Endothelial cell of umbilical vein (primary cell): ENCODE measurements around the gene C16orf87. TPM values are rescaled to one million over a fixed set of nuclear protein-coding genes. Genes with fewer than 3 reads are reported as not detected.
A peak's percentile ranks its signal among the peaks of the same experiment; 100 is the strongest.

Experiments
- BruUV-seq: library from RNA; stranded (reverse); fragments of 400-500 nt; replicated peaks from 2 replicates; lab custom pipeline; 2021; lab: Mats Ljungman, UMichigan
- CTCF ChIA-PET: fragments of 300-600, 350-600 bp; sonication (Branson Sonifier 250); formaldehyde crosslinking; loops from one replicate; lab custom pipeline; 2021; ENCODE audit warnings: antibody characterized with exemption, inconsistent platforms; lab: Charles Lee
- POLR2A ChIA-PET: fragments of 300-600, 350-600 bp; sonication (Branson Sonifier 250); formaldehyde crosslinking; loops from one replicate; lab custom pipeline; 2021; ENCODE audit warnings: antibody characterized with exemption, inconsistent platforms; lab: Charles Lee
- DNase-seq: peaks from one replicate; pipeline ENCODE4 v3.0.0-alpha.2; 2011; ENCODE audit warnings: low read depth, low spot score
- FAIRE-seq: peaks from 2 replicates; lab custom pipeline; 2011; peaks lifted over from hg19 to GRCh38; lab: Jason Lieb, UNC
- H2AFZ ChIP-seq: 2 replicates; pipeline ENCODE4 v1.6.0; 2012; ENCODE audit warnings: low read depth, low read length, control low read depth, inconsistent platforms
- H3K27ac ChIP-seq: 2 replicates; pipeline ENCODE4 v1.5.1; 2011; ENCODE audit warnings: low read depth, mild to moderate bottlenecking, control low read depth, low read length, moderate library complexity; ENCODE audit not compliant: insufficient read depth
- H3K27me3 ChIP-seq, 2 experiments: 2 replicates each; pipeline versions ENCODE4 v1.6.0 to v1.6.1; 2011; ENCODE audit warnings: low read length in 2 of 2, mixed read lengths in 1 of 2; ENCODE audit not compliant: control insufficient read depth in 2 of 2, insufficient read depth in 2 of 2
- H3K36me3 ChIP-seq, 2 experiments: 2 replicates in 1 of 2; 3 replicates in 1 of 2; pipeline ENCODE4 v1.5.1; 2011; ENCODE audit warnings: low read length in 2 of 2, mild to moderate bottlenecking in 1 of 2, moderate library complexity in 1 of 2; ENCODE audit not compliant: control insufficient read depth in 2 of 2, insufficient read depth in 2 of 2; ENCODE audit errors: extremely low read depth in 1 of 2
- H3K4me1 ChIP-seq: 3 replicates; pipeline ENCODE4 v1.5.1; 2011; ENCODE audit warnings: mild to moderate bottlenecking, low read length; ENCODE audit not compliant: control insufficient read depth, insufficient read depth; ENCODE audit errors: extremely low read depth
- H3K4me2 ChIP-seq: 2 replicates; pipeline ENCODE4 v1.6.1; 2011; ENCODE audit warnings: low read length, control low read depth, mixed read lengths; ENCODE audit not compliant: insufficient read depth
- H3K4me3 ChIP-seq, 3 experiments: fragments of 200-600 bp in 1 of 3; sonication (generic), shearing (Covaris generic) in 1 of 3; replicated peaks in 1 of 3; 2 replicates each; pipeline ENCODE4 v1.5.1; 2011 to 2016; ENCODE audit warnings: control low read depth in 3 of 3, low read length in 3 of 3, mild to moderate bottlenecking in 2 of 3, inconsistent platforms in 1 of 3, low read depth in 1 of 3, moderate library complexity in 1 of 3; ENCODE audit not compliant: insufficient read depth in 1 of 3
- H3K79me2 ChIP-seq: 2 replicates; pipeline ENCODE4 v1.6.0; 2012; ENCODE audit warnings: low read length, inconsistent platforms; ENCODE audit not compliant: control insufficient read depth, insufficient read depth
- H3K9ac ChIP-seq: replicated peaks from 2 replicates; pipeline ENCODE3; 2011; ENCODE audit warnings: low read length, control low read depth; ENCODE audit not compliant: insufficient read depth; ENCODE audit errors: extremely low read depth
- H3K9me1 ChIP-seq: replicated peaks from 3 replicates; pipeline ENCODE4 v1.6.0; 2011; ENCODE audit warnings: mild to moderate bottlenecking, low read length; ENCODE audit not compliant: control insufficient read depth, insufficient read depth; ENCODE audit errors: extremely low read depth
- H3K9me3 ChIP-seq: replicated peaks from 2 replicates; pipeline ENCODE4 v1.5.1; 2012; ENCODE audit warnings: low read length, inconsistent platforms; ENCODE audit not compliant: control insufficient read depth, insufficient read depth
- H4K20me1 ChIP-seq: replicated peaks from 2 replicates; pipeline ENCODE3; 2011; ENCODE audit warnings: mild to moderate bottlenecking, low read length; ENCODE audit not compliant: control insufficient read depth, insufficient read depth; ENCODE audit errors: extremely low read depth
- EZH2 ChIP-seq: IDR thresholded peaks from 2 replicates; pipeline ENCODE4 v1.6.1; 2012; ENCODE audit warnings: borderline replicate concordance, low read depth, mild to moderate bottlenecking, moderate library complexity, low read length, inconsistent platforms; ENCODE audit not compliant: severe bottlenecking
- FOS ChIP-seq: IDR thresholded peaks from 2 replicates; pipeline ENCODE4 v1.6.1; 2011; ENCODE audit warnings: mild to moderate bottlenecking, low read length, moderate library complexity, borderline replicate concordance; ENCODE audit not compliant: insufficient read depth
- GATA2 ChIP-seq: IDR thresholded peaks from 2 replicates; pipeline ENCODE4 v1.7.0; 2011; ENCODE audit warnings: low read depth, mild to moderate bottlenecking, moderate library complexity, mixed read lengths, low read length; ENCODE audit not compliant: insufficient read length, insufficient read depth
- JUN ChIP-seq: IDR thresholded peaks from 2 replicates; pipeline ENCODE4 v1.6.1; 2011; ENCODE audit warnings: borderline replicate concordance, low read depth; ENCODE audit not compliant: insufficient read length, insufficient read depth
- MYC ChIP-seq: IDR thresholded peaks from one replicate; pipeline ENCODE4 v1.6.1; 2011; ENCODE audit warnings: mild to moderate bottlenecking, low read depth, low read length
- POLR2AphosphoS5 ChIP-seq: IDR thresholded peaks from 2 replicates; pipeline ENCODE4 v1.6.1; 2012; ENCODE audit warnings: low read depth, mild to moderate bottlenecking, control low read depth, low read length, moderate library complexity; ENCODE audit not compliant: insufficient read depth
- dilution Hi-C: fragments of 300-500 bp; cut with MboI; formaldehyde crosslinking; loops from one replicate; pipeline ENCODE4 v1.15.0; 2019; ENCODE audit warnings: low sequenced_read_pairs; ENCODE audit not compliant: extremely low pct_ligation_motif_present
- intact Hi-C: fragments of 100-400 bp; cut with micrococcal nuclease; formaldehyde crosslinking; loops from one replicate; pipeline ENCODE4 v1.10.0; 2022
- polyA plus RNA-seq, 4 experiments: library from polyadenylated mRNA; depleted of rRNA in 3 of 4; stranded (reverse) in 3 of 4; unstranded in 1 of 4; fragments of >200 nt; gene quantifications; 2 replicates each; pipeline versions ENCODE4 v1.2.1 to v1.2.3, GENCODE V29; 2011 to 2012; ENCODE audit warnings: missing spikeins in 1 of 4
- total RNA-seq: library from RNA; stranded (reverse); gene quantifications from 2 replicates; pipeline ENCODE4 v1.2.3, GENCODE V29; 2021
- TF ChIP-seq, protein P1 (sequence below), 2 donors: IDR thresholded peaks; 1 replicate in 1 of 2; 2 replicates in 1 of 2; pipeline ENCODE4 v1.5.1; 2011; ENCODE audit warnings: low read length in 2 of 2, mild to moderate bottlenecking in 2 of 2, moderate library complexity in 2 of 2, control low read depth in 1 of 2, inconsistent platforms in 1 of 2, low read depth in 1 of 2; ENCODE audit not compliant: insufficient read depth in 1 of 2; ENCODE audit errors: extremely low read depth in 1 of 2

The C16orf87 gene
- total and polyA plus RNA-seq, 2 donors (not counting 3 experiments of a cell fraction or from before 2014, with no cell fraction given) = 2.4 to 8.5 TPM

DNA sequence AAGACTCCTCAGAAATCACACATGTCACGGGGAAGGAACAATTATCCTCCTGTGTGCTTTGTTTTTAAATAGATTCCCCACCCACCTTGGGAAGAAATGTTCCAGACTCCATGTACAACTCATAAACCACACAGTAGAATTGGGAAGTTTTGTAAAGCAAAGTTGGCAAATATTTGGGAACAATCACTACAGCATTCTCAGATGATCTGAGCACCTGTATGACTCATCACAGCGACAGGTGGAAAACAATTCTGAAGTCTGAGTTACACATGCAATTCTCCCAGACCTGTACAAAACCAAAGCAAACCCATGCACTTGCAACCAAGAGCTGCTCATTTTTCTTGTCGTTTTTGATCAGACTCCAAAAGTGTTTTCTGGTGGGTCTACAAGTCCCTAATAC lies 68.4 kb downstream of the C16orf87 start:
- H3K9me3 ChIP-seq = no peaks in the 10 kb centered on the region
- no peak overlapping the region for H3K4me3 ChIP-seq
- H3K9me1 ChIP-seq = no peaks in the 10 kb centered on the region
- no peak overlapping the region for H3K27ac ChIP-seq
- no peaks in the 10 kb centered on the region for H4K20me1 ChIP-seq
- dilution Hi-C loops = no loop called here
- intact Hi-C loops = no loop called here
- H3K4me2 ChIP-seq = no peak overlapping the region
- H3K79me2 ChIP-seq = no peaks in the 10 kb centered on the region
- no peak for FAIRE-seq
- H2AFZ ChIP-seq = no peak overlapping the region
- no peak for DNase-seq
- POLR2A ChIA-PET = no interaction called here
- no TSS peak for BruUV-seq
- TF ChIP-seq EZH2 = no peak
- TF ChIP-seq MYC = no peak
- no peak for TF ChIP-seq POLR2AphosphoS5
- TF ChIP-seq, protein P1, sequence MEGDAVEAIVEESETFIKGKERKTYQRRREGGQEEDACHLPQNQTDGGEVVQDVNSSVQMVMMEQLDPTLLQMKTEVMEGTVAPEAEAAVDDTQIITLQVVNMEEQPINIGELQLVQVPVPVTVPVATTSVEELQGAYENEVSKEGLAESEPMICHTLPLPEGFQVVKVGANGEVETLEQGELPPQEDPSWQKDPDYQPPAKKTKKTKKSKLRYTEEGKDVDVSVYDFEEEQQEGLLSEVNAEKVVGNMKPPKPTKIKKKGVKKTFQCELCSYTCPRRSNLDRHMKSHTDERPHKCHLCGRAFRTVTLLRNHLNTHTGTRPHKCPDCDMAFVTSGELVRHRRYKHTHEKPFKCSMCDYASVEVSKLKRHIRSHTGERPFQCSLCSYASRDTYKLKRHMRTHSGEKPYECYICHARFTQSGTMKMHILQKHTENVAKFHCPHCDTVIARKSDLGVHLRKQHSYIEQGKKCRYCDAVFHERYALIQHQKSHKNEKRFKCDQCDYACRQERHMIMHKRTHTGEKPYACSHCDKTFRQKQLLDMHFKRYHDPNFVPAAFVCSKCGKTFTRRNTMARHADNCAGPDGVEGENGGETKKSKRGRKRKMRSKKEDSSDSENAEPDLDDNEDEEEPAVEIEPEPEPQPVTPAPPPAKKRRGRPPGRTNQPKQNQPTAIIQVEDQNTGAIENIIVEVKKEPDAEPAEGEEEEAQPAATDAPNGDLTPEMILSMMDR (IDR thresholded peaks at IDR 0.05; ENCODE audit: extremely low read depth in 1 of 2, insufficient read depth in 1 of 2, low read depth in 1 of 2, low read length in 2 of 2) = no peak
- TF ChIP-seq FOS = no peak
- peak; percentile 13 for TF ChIP-seq JUN
- TF ChIP-seq GATA2 = no peak
- H3K27me3 ChIP-seq = no peaks in the 10 kb centered on the region
- H3K4me1 ChIP-seq = no peaks in the 10 kb centered on the region
- CTCF ChIA-PET = no interaction called here
- H3K36me3 ChIP-seq = no peaks in the 10 kb centered on the region
- no peak overlapping the region for H3K9ac ChIP-seq
